Smooth muscle cell (in vitro differentiated cells): ENCODE results near the gene USPL1. TPM values are rescaled to one million over a fixed set of nuclear protein-coding genes. Genes with fewer than 3 reads are reported as not detected.

Experiments
- DNase-seq: peaks from one replicate; lab custom pipeline; 2025; ENCODE audit not compliant: unreplicated experiment; lab: John Stamatoyannopoulos, UW
- H2AFZ ChIP-seq: fragments of 200-600 bp; sonication (generic); 2 replicates; pipeline ENCODE4 v1.6.0; 2016; ENCODE audit warnings: antibody characterized with exemption, low read depth, mild to moderate bottlenecking
- H3F3A ChIP-seq: fragments of 200-600 bp; sonication (generic); 2 replicates; pipeline ENCODE4 v1.6.0; 2017; ENCODE audit warnings: antibody characterized with exemption, low read depth
- H3K27ac ChIP-seq: fragments of 200-600 bp; sonication (generic); 2 replicates; pipeline ENCODE4 v1.5.1; 2016; ENCODE audit warnings: low read depth, mild to moderate bottlenecking
- H3K27me3 ChIP-seq: fragments of 200-600 bp; sonication (generic); 2 replicates; pipeline ENCODE4 v1.6.1; 2016; ENCODE audit warnings: low read depth, mild to moderate bottlenecking
- H3K36me3 ChIP-seq: fragments of 200-600 bp; sonication (generic); 2 replicates; pipeline ENCODE4 v1.5.1; 2016; ENCODE audit warnings: low read depth
- H3K4me1 ChIP-seq: fragments of 200-600 bp; sonication (generic); 2 replicates; pipeline ENCODE4 v1.5.1; 2016; ENCODE audit warnings: low read depth
- H3K4me2 ChIP-seq: fragments of 200-600 bp; sonication (generic); 2 replicates; pipeline ENCODE4 v1.6.0; 2016; ENCODE audit warnings: mild to moderate bottlenecking
- H3K4me3 ChIP-seq: fragments of 200-600 bp; sonication (generic); 2 replicates; pipeline ENCODE4 v1.5.1; 2016; ENCODE audit warnings: mild to moderate bottlenecking
- H3K79me2 ChIP-seq: fragments of 200-600 bp; sonication (generic); 2 replicates; pipeline ENCODE4 v1.6.0; 2016; ENCODE audit warnings: low read depth, mild to moderate bottlenecking
- H3K9ac ChIP-seq: fragments of 200-600 bp; sonication (generic); 2 replicates; pipeline ENCODE4 v1.6.0; 2016; ENCODE audit warnings: low read depth
- H3K9me3 ChIP-seq: fragments of 200-600 bp; sonication (generic); replicated peaks from 2 replicates; pipeline ENCODE4 v1.5.1; 2016; ENCODE audit warnings: low read depth
- H4K20me1 ChIP-seq: fragments of 200-600 bp; sonication (generic); 2 replicates; pipeline ENCODE4 v1.6.0; 2016; ENCODE audit warnings: low read depth
- CTCF ChIP-seq: fragments of 200-600 bp; sonication (generic); IDR thresholded peaks from 2 replicates; pipeline ENCODE4 v1.5.1; 2017; ENCODE audit warnings: borderline replicate concordance, mild to moderate bottlenecking, antibody characterized with exemption; ENCODE audit not compliant: insufficient read depth, poor library complexity, severe bottlenecking
- WGBS: methylation state at CpG from one replicate; pipeline ENCODE4 v1.1.7; 2016; ENCODE audit warnings: low lambda C conversion rate; 5-methylcytosine and 5-hydroxymethylcytosine counted together
- polyA plus RNA-seq: library from polyadenylated mRNA; unstranded; fragments of >200 nt; fragmentation: Nextera tagmentation; extraction: Ambion mirVana; gene quantifications from 2 replicates; pipeline ENCODE4 v1.2.1, GENCODE V29; 2016
- total RNA-seq: library from RNA; depleted of rRNA; stranded (reverse); fragments of >200 nt; gene quantifications from 2 replicates; pipeline ENCODE4 v1.2.3, GENCODE V29; 2014

USPL1 gene
- total and polyA plus RNA-seq, 2 experiments from 2014 or later, result 12.3 to 33.3 TPM

GRCh38 chr13:30580852-30581502, 36.7 kb upstream of the USPL1 start:
- WGBS, result 88% methylated on average over 3 of the region's 3 CpGs
- DNase-seq, result no peak

GRCh38 chr13:30581582-30581981, 36.1 kb upstream of the USPL1 start:
- H3K4me3 ChIP-seq, result no peak overlapping the region
- no peaks in the 10 kb centered on the region for H3K9me3 ChIP-seq
- WGBS, result 8% methylated on average over 1 of the region's 1 CpG
- no peaks in the 10 kb centered on the region for H3K27me3 ChIP-seq
- H3K4me2 ChIP-seq, result no peak overlapping the region
- no peaks in the 10 kb centered on the region for H4K20me1 ChIP-seq
- H3K36me3 ChIP-seq, result no peaks in the 10 kb centered on the region
- H2AFZ ChIP-seq, result no peak overlapping the region
- peaks cover 8% of the 10 kb centered on the region for H3F3A ChIP-seq
- no peak overlapping the region for H3K9ac ChIP-seq
- TF ChIP-seq CTCF, result no peak
- no peak for DNase-seq
- no peaks in the 10 kb centered on the region for H3K79me2 ChIP-seq
- no peak overlapping the region for H3K27ac ChIP-seq
- H3K4me1 ChIP-seq, result no peaks in the 10 kb centered on the region

More at GRCh38 chr13:30580852-30581502, 36.7 kb upstream of the USPL1 start:
- no peak overlapping the region for H3K27ac ChIP-seq
- no peak for TF ChIP-seq CTCF
- no peaks in the 10 kb centered on the region for H3K9me3 ChIP-seq
- no peaks in the 10 kb centered on the region for H3K79me2 ChIP-seq
- no peaks in the 10 kb centered on the region for H3K36me3 ChIP-seq
- no peak overlapping the region for H2AFZ ChIP-seq
- H3K4me1 ChIP-seq, result no peaks in the 10 kb centered on the region
- no peak overlapping the region for H3K4me3 ChIP-seq
- H3K27me3 ChIP-seq, result no peaks in the 10 kb centered on the region
- H4K20me1 ChIP-seq, result no peaks in the 10 kb centered on the region
- no peak overlapping the region for H3K9ac ChIP-seq
- peaks cover 10% of the 10 kb centered on the region for H3F3A ChIP-seq
- no peak overlapping the region for H3K4me2 ChIP-seq

- TF ChIP-seq CTCF, result no peak
- Histone ChIP-seq H3K4me2 (no peak overlapping the region), H3K9me3 (no peaks in the 10 kb centered on the region), H3F3A (no peaks in the 10 kb centered on the region), H3K27ac (no peak overlapping the region), H3K79me2 (no peaks in the 10 kb centered on the region), H2AFZ (no peak overlapping the region), H3K36me3 (no peaks in the 10 kb centered on the region), H3K9ac (no peak overlapping the region), H3K27me3 (no peaks in the 10 kb centered on the region), H4K20me1 (no peaks in the 10 kb centered on the region), H3K4me1 (no peaks in the 10 kb centered on the region), H3K4me3 (no peak overlapping the region)
- DNase-seq, result no peak
- 90% methylated on average over 1 of the region's 1 CpG for WGBS
Observed at GRCh38 chr13:30584051-30584731, 33.5 kb upstream of the USPL1 start.

GRCh38 chr13:30585748-30586262, 31.9 kb upstream of the USPL1 start:
- no peaks in the 10 kb centered on the region for H3K9me3 ChIP-seq
- no peak overlapping the region for H3K4me3 ChIP-seq
- H4K20me1 ChIP-seq, result no peaks in the 10 kb centered on the region
- H2AFZ ChIP-seq, result peak overlapping the region; percentile 0
- H3K27ac ChIP-seq, result peak overlapping the region; percentile 88
- no peaks in the 10 kb centered on the region for H3K27me3 ChIP-seq
- peak overlapping the region; percentile 51 for H3K9ac ChIP-seq
- H3F3A ChIP-seq, result no peaks in the 10 kb centered on the region
- H3K79me2 ChIP-seq, result no peaks in the 10 kb centered on the region
- 19% methylated on average over 3 of the region's 3 CpGs for WGBS
- no peaks in the 10 kb centered on the region for H3K4me1 ChIP-seq
- no peaks in the 10 kb centered on the region for H3K36me3 ChIP-seq
- peak overlapping the region; percentile 69 for H3K4me2 ChIP-seq
- no peak for TF ChIP-seq CTCF
- DNase-seq, result no peak
